ENCODE results near the gene YBX2. TPM values are rescaled to one million over a fixed set of nuclear protein-coding genes. Genes with fewer than 3 reads are reported as not detected.
A peak's percentile ranks its signal among the peaks of the same experiment; 100 is the strongest.

YBX2 gene
- total RNA-seq, 1 experiment from 2014 or later: 54.9 TPM

DNA sequence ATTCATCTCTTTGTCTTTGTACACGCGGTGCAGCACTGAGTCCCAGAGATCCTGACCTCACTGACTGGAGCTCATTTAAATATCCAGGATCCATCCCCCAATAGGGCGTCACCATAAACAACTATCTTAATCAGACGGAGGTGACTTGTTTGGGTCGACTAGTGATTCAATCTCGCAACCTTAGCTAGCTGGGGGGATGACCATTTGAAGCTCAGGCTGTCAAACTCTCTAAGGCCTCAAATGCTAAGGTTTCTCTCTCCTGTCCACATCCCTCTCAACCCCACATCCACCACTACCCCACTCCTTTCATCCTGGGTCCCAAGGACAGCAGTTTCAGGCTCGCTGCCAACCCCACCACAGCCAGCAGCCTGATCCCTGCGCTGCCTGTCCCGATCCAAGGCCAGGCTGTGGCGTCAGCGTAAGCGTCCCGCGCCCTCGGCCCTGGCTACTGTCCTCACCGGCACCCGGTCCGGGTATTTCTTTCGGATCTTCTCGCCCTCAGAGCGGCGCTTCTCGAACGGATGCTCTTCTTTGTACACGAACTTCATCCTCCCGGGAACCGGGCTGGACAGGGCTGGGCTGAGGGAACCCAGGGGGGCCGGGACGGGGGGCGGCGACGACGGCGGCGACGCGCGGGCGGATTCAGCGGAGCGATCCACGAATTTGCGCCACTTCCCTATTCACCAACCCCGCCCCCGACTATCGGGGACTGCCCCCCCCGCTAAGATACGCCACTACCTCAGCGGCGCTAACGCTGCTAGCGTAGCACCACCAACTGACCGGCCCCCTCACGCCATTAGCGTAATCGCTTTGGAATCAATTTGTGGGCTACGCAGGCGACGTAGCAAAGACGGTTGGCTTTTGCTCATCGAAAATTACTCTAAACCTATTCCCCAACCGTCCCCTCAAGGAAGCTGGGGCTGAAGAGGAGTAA is 52.4 kb downstream of the YBX2 start, which contains the start of gene GABARAP:
GABARAP (minus strand) TSS at position 667 of the 934 bp plus-strand sequence; CDS start at position 548, 119 bp downstream.
- Histone ChIP-seq H3K36me3 (ENCODE audit: control insufficient read depth, insufficient read depth, low read length) (peaks cover 11% of the 10 kb centered on the region), H3K27me3 (ENCODE audit: control insufficient read depth, insufficient read depth, low read length) (no peaks in the 10 kb centered on the region), H3K4me1 (ENCODE audit: control insufficient read depth, insufficient read depth, low read length) (peaks cover 18% of the 10 kb centered on the region), H3K27ac (ENCODE audit: low read length) (peak within 1 kb of the TSS; percentile 99), H3K9me3 (ENCODE audit: control insufficient read depth, insufficient read depth, low read depth, low read length) (no peaks in the 10 kb centered on the region), H3K4me3 (ENCODE audit: low read depth in 2 of 2, low read length in 2 of 2) (peak within 1 kb of the TSS; percentile 87 to 92)
- TF ChIP-seq SIN3A (IDR thresholded peaks at IDR 0.05; ENCODE audit: borderline replicate concordance, insufficient read depth, low read depth, low read length): no peak
- TF ChIP-seq TCF7L2 (IDR thresholded peaks at IDR 0.05; ENCODE audit: low read depth, low read length): no peak
- no peak for TF ChIP-seq REST (IDR thresholded peaks at IDR 0.05; ENCODE audit: insufficient read depth in 1 of 2, low read depth in 2 of 2, low read length in 1 of 2)
- TF ChIP-seq POLR2AphosphoS5 (IDR thresholded peaks at IDR 0.05; ENCODE audit: low read depth, low read length): no peak; the same call in 1 of the 2 replicates
- TF ChIP-seq CTCF (IDR thresholded peaks at IDR 0.05): no peak
- CTCF ChIA-PET: interaction anchor here (0.7 kb wide), 1 partner anchor 206 kb away, joined by 3 read pairs; no protein-coding TSS in a partner anchor
- BruUV-seq (replicated peaks): no TSS peak
- ATAC-seq: peak; percentile 13
- in situ Hi-C loops (cut with HindIII; ENCODE audit: low pct_unique_long_range_greater_than_20kb, low sequenced_read_pairs): no loop called here
- POLR2A ChIA-PET: no interaction called here
- intact Hi-C loops (cut with micrococcal nuclease; ENCODE audit: unreplicated experiment): no loop called here
- peak; percentile 74 for DNase-seq (ENCODE audit: low read depth, low spot score)

DNA sequence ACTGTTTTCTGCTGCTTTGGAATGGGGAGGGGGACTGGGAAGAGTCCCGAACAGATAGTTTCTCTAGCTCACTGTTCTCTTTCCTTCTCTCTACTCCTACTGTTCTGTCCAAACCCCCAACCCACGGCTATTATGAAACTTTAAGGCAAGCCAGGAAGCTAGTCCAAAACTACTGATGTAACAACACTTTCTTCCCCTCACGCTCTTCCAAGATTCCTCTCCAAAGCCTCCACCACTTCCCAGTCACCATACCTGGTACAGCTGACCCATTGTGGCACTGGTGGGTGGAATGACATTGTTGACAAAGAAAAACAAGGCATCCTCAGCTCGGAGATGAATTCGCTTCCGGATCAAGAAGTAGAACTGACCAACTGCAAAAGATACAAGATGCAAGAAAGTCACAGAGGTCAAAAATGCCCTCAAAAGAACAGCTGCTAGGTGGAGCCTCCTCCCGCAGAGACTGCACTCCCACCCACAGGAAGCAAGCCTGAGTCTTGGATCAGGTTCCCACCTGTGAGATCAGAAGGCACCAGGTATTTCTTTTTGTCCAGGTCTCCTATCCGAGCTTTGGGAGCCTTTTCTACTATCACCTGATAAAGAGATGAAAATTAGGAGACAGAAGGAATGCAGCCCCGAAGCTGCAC is 53.2 kb downstream of the YBX2 start:
- CTCF ChIA-PET: no interaction called here
- DNase-seq (ENCODE audit: low read depth, low spot score): no peak
- POLR2A ChIA-PET: no interaction called here

More for the DNA sequence above, 53.2 kb downstream of the YBX2 start:
- no peaks in the 10 kb centered on the region for H3K9me3 ChIP-seq (ENCODE audit: control insufficient read depth, insufficient read depth, low read depth, low read length)
- TF ChIP-seq REST (IDR thresholded peaks at IDR 0.05; ENCODE audit: insufficient read depth in 1 of 2, low read depth in 2 of 2, low read length in 1 of 2) (no peak), CTCF (IDR thresholded peaks at IDR 0.05) (no peak), POLR2AphosphoS5 (IDR thresholded peaks at IDR 0.05; ENCODE audit: low read depth, low read length) (no peak), TCF7L2 (IDR thresholded peaks at IDR 0.05; ENCODE audit: low read depth, low read length) (no peak), SIN3A (IDR thresholded peaks at IDR 0.05; ENCODE audit: borderline replicate concordance, insufficient read depth, low read depth, low read length) (no peak)
- intact Hi-C loops (cut with micrococcal nuclease; ENCODE audit: unreplicated experiment) (no loop called here), in situ Hi-C loops (cut with HindIII; ENCODE audit: low pct_unique_long_range_greater_than_20kb, low sequenced_read_pairs) (no loop called here)
- no peaks in the 10 kb centered on the region for H3K27me3 ChIP-seq (ENCODE audit: control insufficient read depth, insufficient read depth, low read length)
- H3K27ac ChIP-seq (ENCODE audit: low read length): peak overlapping the region; percentile 99
- ATAC-seq: no peak
- no TSS peak for BruUV-seq (replicated peaks)
- peaks cover 26% of the 10 kb centered on the region for H3K4me1 ChIP-seq (ENCODE audit: control insufficient read depth, insufficient read depth, low read length)
- peaks cover 10% of the 10 kb centered on the region for H3K36me3 ChIP-seq (ENCODE audit: control insufficient read depth, insufficient read depth, low read length)
- H3K4me3 ChIP-seq (ENCODE audit: low read depth in 2 of 2, low read length in 2 of 2): peak overlapping the region; percentile 87 to 92

Data from Panc1 (cell line).